ENCODE data around the gene MAP2K3.

GRCh38 chr17:21240369-21241055 is 44.0 kb upstream of the MAP2K3 start:
- TF ChIP-seq, protein P1, sequence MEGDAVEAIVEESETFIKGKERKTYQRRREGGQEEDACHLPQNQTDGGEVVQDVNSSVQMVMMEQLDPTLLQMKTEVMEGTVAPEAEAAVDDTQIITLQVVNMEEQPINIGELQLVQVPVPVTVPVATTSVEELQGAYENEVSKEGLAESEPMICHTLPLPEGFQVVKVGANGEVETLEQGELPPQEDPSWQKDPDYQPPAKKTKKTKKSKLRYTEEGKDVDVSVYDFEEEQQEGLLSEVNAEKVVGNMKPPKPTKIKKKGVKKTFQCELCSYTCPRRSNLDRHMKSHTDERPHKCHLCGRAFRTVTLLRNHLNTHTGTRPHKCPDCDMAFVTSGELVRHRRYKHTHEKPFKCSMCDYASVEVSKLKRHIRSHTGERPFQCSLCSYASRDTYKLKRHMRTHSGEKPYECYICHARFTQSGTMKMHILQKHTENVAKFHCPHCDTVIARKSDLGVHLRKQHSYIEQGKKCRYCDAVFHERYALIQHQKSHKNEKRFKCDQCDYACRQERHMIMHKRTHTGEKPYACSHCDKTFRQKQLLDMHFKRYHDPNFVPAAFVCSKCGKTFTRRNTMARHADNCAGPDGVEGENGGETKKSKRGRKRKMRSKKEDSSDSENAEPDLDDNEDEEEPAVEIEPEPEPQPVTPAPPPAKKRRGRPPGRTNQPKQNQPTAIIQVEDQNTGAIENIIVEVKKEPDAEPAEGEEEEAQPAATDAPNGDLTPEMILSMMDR (optimal IDR thresholded peaks at IDR 0.05 in 1 of 3, IDR thresholded peaks at IDR 0.05 in 1 of 3, conservative IDR thresholded peaks at IDR 0.05 in 1 of 3; ENCODE audit: extremely low read depth in 1 of 3, insufficient read depth in 2 of 3, low read length in 3 of 3): no peak
- no peak for TF ChIP-seq EZH2 (IDR thresholded peaks at IDR 0.05; ENCODE audit: low read length)
